Measurements from ENCODE around the gene PSEN2. TPM values are rescaled to one million over a fixed set of nuclear protein-coding genes. Genes with fewer than 3 reads are reported as not detected.

The PSEN2 gene
- total and polyA plus RNA-seq, 10 of the 15 experiments (the other 5 are each of a cell fraction or from before 2014, with no cell fraction given) = 0.90 to 13.3 (median 7.0) TPM

GRCh38 chr1:226827458-226827857 lies 43.0 kb upstream of the PSEN2 start:
- H3K4me3 ChIP-seq = no peak overlapping the region; the same call in 1 of the 2 replicates
- H3K4me2 ChIP-seq (ENCODE audit: control insufficient read depth, insufficient read depth) = 0 out of 2 replicates have a peak overlapping the region, but pooled peaks have one; percentile 32
- peak overlapping the region; percentile 85 for H3K27ac ChIP-seq (ENCODE audit: control insufficient read depth, insufficient read depth)
- no peaks in the 10 kb centered on the region; the same call in 2 of the 3 replicates for H3K9me3 ChIP-seq (replicated peaks; ENCODE audit: control insufficient read depth, insufficient read depth, low read length)
- H2AFZ ChIP-seq (ENCODE audit: control insufficient read depth, low read depth, low read length) = peak overlapping the region; percentile 89
- no peaks in the 10 kb centered on the region for H3K79me2 ChIP-seq (ENCODE audit: control insufficient read depth, insufficient read depth, low read length)
- CTCF ChIA-PET = interaction anchor here (0.9 to 6.9 kb wide), 15 partner anchors 10 to 201 kb away, joined by 3 to 112 read pairs (median 5); partner anchors contain the start of gene PSEN2
- peaks cover 31% of the 10 kb centered on the region for H3K4me1 ChIP-seq (ENCODE audit: control insufficient read depth, insufficient read depth, low read length)
- DNase-seq (ENCODE audit: low read depth, low spot score) (no peak), FAIRE-seq (no peak), ATAC-seq (no peak)
- in situ Hi-C loops (cut with MboI) (loop anchor here (5.0 to 10.0 kb wide), 2 partner anchors 93 to 195 kb away; partner anchors contain the start of gene ITPKB), intact Hi-C loops (cut with micrococcal nuclease; ENCODE audit: unreplicated experiment) (loop anchor here (5.0 kb wide), 3 partner anchors 55 to 280 kb away; partner anchors contain the start of gene STUM)
- 60% methylated on average over 11 of the region's 11 CpGs for WGBS (ENCODE audit: insufficient coverage, insufficient replicate concordance, low lambda C conversion rate, missing lambda C conversion rate)
- no TSS peak for BruUV-seq (replicated peaks)
- H3K27me3 ChIP-seq (replicated peaks in 1 of 2; ENCODE audit: control insufficient read depth in 2 of 2, insufficient read depth in 2 of 2, low read length in 1 of 2) = no peaks in the 10 kb centered on the region
- SMC1A ChIA-PET (ENCODE audit: uncharacterized antibody, unreplicated experiment) = interaction anchor here (1.0 to 7.7 kb wide), 26 partner anchors 11 to 199 kb away, joined by 3 to 86 read pairs (median 4); partner anchors contain the start of gene ITPKB
- H3K36me3 ChIP-seq (ENCODE audit: control insufficient read depth in 2 of 2, insufficient read depth in 2 of 2, low read length in 1 of 2) = no peaks in the 10 kb centered on the region
- peak overlapping the region; percentile 60 for H3K9ac ChIP-seq (ENCODE audit: control insufficient read depth, insufficient read depth, low read length)
- TF ChIP-seq, protein P1, sequence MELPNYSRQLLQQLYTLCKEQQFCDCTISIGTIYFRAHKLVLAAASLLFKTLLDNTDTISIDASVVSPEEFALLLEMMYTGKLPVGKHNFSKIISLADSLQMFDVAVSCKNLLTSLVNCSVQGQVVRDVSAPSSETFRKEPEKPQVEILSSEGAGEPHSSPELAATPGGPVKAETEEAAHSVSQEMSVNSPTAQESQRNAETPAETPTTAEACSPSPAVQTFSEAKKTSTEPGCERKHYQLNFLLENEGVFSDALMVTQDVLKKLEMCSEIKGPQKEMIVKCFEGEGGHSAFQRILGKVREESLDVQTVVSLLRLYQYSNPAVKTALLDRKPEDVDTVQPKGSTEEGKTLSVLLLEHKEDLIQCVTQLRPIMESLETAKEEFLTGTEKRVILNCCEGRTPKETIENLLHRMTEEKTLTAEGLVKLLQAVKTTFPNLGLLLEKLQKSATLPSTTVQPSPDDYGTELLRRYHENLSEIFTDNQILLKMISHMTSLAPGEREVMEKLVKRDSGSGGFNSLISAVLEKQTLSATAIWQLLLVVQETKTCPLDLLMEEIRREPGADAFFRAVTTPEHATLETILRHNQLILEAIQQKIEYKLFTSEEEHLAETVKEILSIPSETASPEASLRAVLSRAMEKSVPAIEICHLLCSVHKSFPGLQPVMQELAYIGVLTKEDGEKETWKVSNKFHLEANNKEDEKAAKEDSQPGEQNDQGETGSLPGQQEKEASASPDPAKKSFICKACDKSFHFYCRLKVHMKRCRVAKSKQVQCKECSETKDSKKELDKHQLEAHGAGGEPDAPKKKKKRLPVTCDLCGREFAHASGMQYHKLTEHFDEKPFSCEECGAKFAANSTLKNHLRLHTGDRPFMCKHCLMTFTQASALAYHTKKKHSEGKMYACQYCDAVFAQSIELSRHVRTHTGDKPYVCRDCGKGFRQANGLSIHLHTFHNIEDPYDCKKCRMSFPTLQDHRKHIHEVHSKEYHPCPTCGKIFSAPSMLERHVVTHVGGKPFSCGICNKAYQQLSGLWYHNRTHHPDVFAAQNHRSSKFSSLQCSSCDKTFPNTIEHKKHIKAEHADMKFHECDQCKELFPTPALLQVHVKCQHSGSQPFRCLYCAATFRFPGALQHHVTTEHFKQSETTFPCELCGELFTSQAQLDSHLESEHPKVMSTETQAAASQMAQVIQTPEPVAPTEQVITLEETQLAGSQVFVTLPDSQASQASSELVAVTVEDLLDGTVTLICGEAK (IDR thresholded peaks at IDR 0.05; ENCODE audit: borderline replicate concordance) = 0 out of 2 replicates have a peak, but pooled peaks have one; percentile 37
- TF ChIP-seq ZBTB33 (IDR thresholded peaks at IDR 0.05) (peak; percentile 59; the same call in 1 of the 2 replicates), RAD21 (IDR thresholded peaks at IDR 0.05; ENCODE audit: insufficient read depth, low read depth, low read length) (no peak)
- TF ChIP-seq, protein P2, sequence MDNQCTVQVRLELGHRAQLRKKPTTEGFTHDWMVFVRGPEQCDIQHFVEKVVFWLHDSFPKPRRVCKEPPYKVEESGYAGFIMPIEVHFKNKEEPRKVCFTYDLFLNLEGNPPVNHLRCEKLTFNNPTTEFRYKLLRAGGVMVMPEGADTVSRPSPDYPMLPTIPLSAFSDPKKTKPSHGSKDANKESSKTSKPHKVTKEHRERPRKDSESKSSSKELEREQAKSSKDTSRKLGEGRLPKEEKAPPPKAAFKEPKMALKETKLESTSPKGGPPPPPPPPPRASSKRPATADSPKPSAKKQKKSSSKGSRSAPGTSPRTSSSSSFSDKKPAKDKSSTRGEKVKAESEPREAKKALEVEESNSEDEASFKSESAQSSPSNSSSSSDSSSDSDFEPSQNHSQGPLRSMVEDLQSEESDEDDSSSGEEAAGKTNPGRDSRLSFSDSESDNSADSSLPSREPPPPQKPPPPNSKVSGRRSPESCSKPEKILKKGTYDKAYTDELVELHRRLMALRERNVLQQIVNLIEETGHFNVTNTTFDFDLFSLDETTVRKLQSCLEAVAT (IDR thresholded peaks at IDR 0.05) = peak; percentile 59
- RAD21 ChIA-PET (ENCODE audit: unreplicated experiment) = interaction anchor here (0.9 to 5.3 kb wide), 19 partner anchors 11 to 280 kb away, joined by 3 to 42 read pairs (median 9); partner anchors contain the start of gene ITPKB
- POLR2A ChIA-PET = interaction anchor here (2.5 kb wide), 1 partner anchor 39 kb away, joined by 10 read pairs; no protein-coding TSS in a partner anchor
- H4K20me1 ChIP-seq (ENCODE audit: control insufficient read depth, insufficient read depth) = no peaks in the 10 kb centered on the region

All from GM12878 (cell line).